AG09309 (cell line): Measurements from ENCODE around the gene LIMS2.

Experiments used
- DNase-seq: peaks from one replicate; pipeline ENCODE4 v3.0.0-alpha.2; 2010; ENCODE audit warnings: low read depth
- H3K4me3 ChIP-seq: 2 replicates; pipeline ENCODE4 v1.5.1; 2011; ENCODE audit warnings: mild to moderate bottlenecking, low read depth, low read length, moderate library complexity; ENCODE audit not compliant: control insufficient read depth
- TF ChIP-seq, protein P1 (sequence below): IDR thresholded peaks from 2 replicates; pipeline ENCODE4 v1.5.1; 2011; ENCODE audit warnings: mild to moderate bottlenecking, low read depth, low read length, inconsistent platforms; ENCODE audit not compliant: insufficient read depth, control insufficient read depth; ENCODE audit errors: missing control alignments

The LIMS2 gene

DNA sequence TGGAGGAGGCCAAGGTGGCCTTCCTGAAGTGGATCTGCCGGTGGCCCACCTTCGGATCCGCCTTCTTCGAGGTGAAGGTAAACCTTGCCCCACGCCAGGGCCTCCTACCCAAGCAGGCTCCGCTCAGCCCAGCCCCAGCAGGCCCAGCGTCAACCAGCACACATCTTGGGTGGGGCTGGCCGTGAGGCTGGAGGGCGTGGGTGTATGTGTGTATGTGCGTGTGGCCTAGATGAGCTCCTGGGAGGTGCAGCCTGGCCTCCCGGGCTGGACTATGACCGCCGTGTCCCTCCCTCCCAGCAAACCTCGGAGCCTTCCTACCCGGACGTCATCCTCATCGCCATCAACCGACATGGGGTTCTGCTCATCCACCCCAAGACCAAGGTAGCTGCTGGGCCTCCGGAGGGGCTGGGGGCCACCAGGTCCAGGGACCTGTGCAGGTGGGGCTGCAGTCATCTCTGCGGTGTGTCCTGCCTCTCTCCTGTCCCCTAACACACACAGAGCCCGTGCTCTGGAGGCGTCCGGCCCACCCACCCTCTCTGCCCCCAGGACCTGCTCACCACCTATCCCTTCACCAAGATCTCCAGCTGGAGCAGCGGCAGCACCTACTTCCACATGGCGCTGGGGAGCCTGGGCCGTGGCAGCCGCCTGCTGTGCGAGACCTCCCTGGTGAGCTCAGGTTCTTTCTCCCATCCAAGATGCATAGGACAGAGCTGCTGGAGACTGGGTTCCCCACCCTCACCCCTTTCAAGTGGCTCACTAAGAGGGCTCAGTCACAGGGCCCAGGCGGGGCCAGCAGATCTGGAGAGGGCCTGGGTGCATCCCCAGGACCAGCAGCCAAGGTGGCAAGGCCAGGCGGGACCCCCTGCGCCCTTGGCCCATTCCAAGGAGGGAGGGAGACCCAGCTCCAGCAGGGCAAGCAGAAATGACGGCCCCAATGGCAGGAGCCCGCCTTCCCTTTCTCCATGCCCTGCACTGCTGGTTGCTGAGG lies 38.8 kb downstream of the LIMS2 start:
- DNase-seq: no peak
- no peak overlapping the region for H3K4me3 ChIP-seq
- TF ChIP-seq, protein P1, sequence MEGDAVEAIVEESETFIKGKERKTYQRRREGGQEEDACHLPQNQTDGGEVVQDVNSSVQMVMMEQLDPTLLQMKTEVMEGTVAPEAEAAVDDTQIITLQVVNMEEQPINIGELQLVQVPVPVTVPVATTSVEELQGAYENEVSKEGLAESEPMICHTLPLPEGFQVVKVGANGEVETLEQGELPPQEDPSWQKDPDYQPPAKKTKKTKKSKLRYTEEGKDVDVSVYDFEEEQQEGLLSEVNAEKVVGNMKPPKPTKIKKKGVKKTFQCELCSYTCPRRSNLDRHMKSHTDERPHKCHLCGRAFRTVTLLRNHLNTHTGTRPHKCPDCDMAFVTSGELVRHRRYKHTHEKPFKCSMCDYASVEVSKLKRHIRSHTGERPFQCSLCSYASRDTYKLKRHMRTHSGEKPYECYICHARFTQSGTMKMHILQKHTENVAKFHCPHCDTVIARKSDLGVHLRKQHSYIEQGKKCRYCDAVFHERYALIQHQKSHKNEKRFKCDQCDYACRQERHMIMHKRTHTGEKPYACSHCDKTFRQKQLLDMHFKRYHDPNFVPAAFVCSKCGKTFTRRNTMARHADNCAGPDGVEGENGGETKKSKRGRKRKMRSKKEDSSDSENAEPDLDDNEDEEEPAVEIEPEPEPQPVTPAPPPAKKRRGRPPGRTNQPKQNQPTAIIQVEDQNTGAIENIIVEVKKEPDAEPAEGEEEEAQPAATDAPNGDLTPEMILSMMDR: no peak

DNA sequence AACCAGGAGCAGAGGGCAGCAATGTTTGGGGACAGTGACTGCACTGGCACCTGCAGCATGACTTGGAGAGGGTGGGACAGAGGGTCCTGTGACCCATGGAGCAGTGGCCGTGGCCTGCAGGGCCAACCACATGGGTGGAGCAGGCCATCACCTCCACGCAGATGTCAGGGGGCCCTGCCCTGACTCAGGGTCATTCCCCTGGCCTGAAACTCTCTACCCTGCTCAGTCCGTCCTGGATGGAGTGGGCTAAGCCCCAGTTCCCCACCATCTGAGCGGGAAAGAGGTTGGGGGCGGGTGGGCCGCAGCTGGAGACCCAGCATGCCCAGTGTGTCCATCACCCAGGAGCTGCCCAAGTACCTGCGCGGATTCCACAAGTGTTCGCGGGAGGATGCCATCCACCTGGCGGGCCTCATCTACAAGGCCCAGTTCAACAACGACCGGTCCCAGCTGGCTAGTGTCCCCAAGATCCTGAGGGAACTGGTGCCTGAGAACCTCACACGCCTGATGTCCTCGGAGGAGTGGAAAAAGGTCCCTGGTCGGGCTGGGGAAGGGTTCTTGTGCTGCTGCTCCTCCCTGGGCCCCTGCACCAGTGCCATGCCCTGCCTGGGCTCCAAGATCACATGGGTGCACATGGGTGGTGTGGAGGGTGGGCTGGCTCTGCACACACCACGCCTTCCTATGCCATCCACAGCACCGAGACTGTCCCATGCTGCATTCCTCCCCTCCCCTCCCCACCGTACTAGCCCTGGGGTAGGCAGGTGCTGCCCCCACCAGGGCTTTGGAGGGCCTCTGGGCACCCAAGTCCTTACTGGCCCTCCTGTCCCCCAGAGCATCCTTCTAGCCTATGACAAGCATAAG lies 39.7 kb downstream of the LIMS2 start:
- TF ChIP-seq, protein P1: no peak
- H3K4me3 ChIP-seq: no peak overlapping the region
- DNase-seq: no peak

DNA sequence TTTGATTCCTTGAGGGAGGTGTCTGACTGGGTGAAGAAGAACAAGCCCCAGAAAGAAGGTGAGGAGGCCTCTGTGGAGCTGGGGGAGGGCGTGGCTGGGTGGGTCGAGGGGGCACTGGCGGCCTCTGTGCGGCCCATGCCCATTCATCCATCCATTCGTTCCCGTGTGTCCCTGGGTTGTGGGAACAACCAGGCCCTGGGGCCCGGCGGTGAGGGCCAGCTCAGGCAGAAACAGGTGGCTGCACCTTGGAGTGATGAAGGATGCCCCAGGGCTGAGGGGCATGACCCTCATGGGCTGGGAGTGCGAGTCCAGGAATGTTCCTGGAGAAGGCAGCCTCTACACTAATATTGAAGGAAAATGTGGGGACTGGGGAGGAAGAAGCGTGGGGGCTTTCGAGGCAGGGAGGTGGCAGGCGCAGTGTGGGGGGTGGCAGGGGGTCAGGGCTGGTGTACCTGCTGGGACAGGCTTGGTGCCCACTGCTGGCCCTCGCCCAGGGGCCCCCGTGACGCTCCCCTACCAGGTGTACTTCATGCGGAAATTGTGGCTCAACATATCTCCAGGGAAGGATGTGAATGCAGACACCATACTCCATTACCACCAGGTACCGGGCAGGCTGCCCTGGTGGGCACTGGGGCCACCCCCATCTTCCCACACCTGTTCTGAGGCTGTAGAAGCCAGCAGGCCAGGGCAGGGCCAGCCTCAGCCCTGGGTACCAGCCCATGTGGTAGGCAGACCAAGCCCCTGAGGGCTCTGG lies 40.5 kb downstream of the LIMS2 start:
- H3K4me3 ChIP-seq: no peak overlapping the region
- TF ChIP-seq, protein P1: no peak
- DNase-seq: no peak

DNA sequence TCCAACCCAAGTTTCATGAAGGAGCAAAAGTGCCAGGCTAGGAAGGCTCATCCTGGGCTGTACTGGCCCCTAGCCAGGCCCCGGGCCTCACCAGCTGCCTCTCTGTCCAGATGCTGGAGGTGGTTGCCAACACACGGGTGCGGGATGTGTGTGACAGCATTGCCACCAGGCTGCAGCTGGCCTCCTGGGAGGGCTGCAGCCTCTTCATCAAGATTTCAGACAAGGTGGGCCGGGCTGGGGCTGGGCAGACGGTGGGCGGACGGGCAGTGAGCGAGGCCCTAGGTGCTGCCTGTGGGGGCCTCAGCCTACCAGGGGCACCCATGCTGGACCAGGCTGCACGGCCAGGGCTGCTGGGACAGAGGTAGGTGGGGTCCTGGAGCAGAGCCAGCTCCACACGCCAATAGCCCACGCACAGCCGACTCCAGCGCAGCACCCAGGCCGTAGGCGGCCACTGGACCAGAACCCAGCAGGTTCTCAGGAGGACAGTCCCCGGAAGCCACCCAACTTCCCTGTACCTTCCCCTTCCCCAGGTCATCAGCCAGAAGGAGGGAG lies 41.2 kb downstream of the LIMS2 start:
- H3K4me3 ChIP-seq: no peak overlapping the region
- no peak for DNase-seq
- TF ChIP-seq, protein P1: no peak

DNA sequence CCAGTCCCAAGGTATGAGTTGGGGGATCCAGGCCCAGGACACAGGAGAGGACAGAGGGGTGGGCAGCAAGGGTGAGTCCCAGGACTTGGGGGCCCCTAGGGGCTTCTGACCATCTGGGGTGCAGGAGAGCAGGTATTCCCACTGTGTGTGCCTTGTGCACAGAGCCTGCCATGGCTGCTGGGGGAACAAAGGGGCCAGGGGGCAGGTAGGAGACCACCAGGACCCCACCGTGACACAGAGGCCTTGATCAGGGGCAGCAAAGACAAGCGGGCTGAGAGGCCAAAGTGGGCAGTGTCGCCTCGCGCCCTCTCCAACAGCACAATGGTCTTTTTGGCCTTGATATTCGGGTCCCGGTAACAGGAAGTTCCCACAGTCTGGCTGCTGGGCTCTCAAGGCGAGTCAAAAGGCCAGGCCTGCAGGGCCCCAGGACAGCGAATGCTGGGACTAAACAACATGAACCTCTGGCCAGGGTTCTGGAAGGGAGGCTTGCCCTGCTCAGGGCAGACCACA lies 41.7 kb downstream of the LIMS2 start:
- TF ChIP-seq, protein P1: no peak
- H3K4me3 ChIP-seq: no peak overlapping the region
- DNase-seq: no peak
